Spinal cord (tissue), 10 donors: ENCODE data around the gene KIAA1755. TPM values are rescaled to one million over a fixed set of nuclear protein-coding genes. Genes with fewer than 3 reads are reported as not detected.

ENCODE experiments used
- DNase-seq, 6 donors: peaks; one replicate each; pipeline versions ENCODE4 v3.0.0 to v3.0.0-alpha.2; 2013 to 2015; ENCODE audit warnings: low spot score in 6 of 6, low read depth in 4 of 6
- H3K27ac ChIP-seq: one replicate; pipeline ENCODE4 v1.5.1; 2013; ENCODE audit warnings: low read depth, low read length, control low read depth
- H3K27me3 ChIP-seq: one replicate; pipeline ENCODE4 v1.6.1; 2013; ENCODE audit warnings: low read length; ENCODE audit not compliant: control insufficient read depth, insufficient read depth
- H3K36me3 ChIP-seq: one replicate; pipeline ENCODE4 v1.6.1; 2013; ENCODE audit warnings: low read length; ENCODE audit not compliant: control insufficient read depth, insufficient read depth
- H3K4me1 ChIP-seq: one replicate; pipeline ENCODE4 v1.6.1; 2013; ENCODE audit warnings: low read length; ENCODE audit not compliant: control insufficient read depth, insufficient read depth
- H3K4me3 ChIP-seq: one replicate; pipeline ENCODE4 v1.5.1; 2013; ENCODE audit warnings: low read depth, low read length, control low read depth
- H3K9me3 ChIP-seq: one replicate; pipeline ENCODE4 v1.6.1; 2013; ENCODE audit warnings: low read length; ENCODE audit not compliant: control insufficient read depth, insufficient read depth
- WGBS: methylation state at CpG from one replicate; pipeline ENCODE4 v1.1.5; 2013; ENCODE audit warnings: missing lambda C conversion rate; ENCODE audit not compliant: insufficient coverage; 5-methylcytosine and 5-hydroxymethylcytosine counted together
- polyA plus RNA-seq, 2 donors: library from polyadenylated mRNA; unstranded; fragments of 120-200 nt; gene quantifications; one replicate each; pipeline ENCODE4 v1.2.1, GENCODE V29; 2013; ENCODE audit not compliant: insufficient read length in 2 of 2
- total RNA-seq, 2 donors: library from RNA; depleted of rRNA in 1 of 2; stranded (reverse); fragments of 120-200 nt in 1 of 2; fragments of >200 nt in 1 of 2; gene quantifications; one replicate each; pipeline versions ENCODE4 v1.2.3 to v1.2.4, GENCODE V29; 2013 to 2014
- donor health status: healthy.

The KIAA1755 gene
- total and polyA plus RNA-seq, 4 donors, result 20.8 to 51.5 (median 33.6) TPM

DNA sequence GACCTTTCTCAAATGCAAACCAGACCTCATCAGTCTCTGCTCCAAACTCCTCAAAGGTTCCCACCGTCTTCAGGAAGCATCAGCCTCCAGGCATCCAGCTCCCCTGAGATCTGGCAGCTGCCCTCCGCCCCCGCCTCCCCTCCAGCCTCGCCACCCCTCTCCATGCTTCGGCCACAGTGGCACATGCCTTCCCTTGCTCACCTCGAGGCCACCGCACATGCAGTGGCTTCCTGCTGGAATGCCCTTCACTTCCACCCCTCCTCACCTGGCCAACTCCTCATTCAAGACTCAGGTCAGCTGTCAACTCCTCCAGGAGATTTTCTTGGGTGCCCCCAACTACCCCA, 13.4 kb downstream of the KIAA1755 start:
- H3K9me3 ChIP-seq, result peaks cover 4% of the 10 kb centered on the region
- peak overlapping the region; percentile 11 for H3K27ac ChIP-seq
- no peaks in the 10 kb centered on the region for H3K36me3 ChIP-seq
- no peak overlapping the region for H3K4me3 ChIP-seq
- WGBS, result 72% methylated on average over 7 of the region's 7 CpGs
- no peak for DNase-seq
- H3K4me1 ChIP-seq, result peaks cover 10% of the 10 kb centered on the region
- no peaks in the 10 kb centered on the region for H3K27me3 ChIP-seq

DNA sequence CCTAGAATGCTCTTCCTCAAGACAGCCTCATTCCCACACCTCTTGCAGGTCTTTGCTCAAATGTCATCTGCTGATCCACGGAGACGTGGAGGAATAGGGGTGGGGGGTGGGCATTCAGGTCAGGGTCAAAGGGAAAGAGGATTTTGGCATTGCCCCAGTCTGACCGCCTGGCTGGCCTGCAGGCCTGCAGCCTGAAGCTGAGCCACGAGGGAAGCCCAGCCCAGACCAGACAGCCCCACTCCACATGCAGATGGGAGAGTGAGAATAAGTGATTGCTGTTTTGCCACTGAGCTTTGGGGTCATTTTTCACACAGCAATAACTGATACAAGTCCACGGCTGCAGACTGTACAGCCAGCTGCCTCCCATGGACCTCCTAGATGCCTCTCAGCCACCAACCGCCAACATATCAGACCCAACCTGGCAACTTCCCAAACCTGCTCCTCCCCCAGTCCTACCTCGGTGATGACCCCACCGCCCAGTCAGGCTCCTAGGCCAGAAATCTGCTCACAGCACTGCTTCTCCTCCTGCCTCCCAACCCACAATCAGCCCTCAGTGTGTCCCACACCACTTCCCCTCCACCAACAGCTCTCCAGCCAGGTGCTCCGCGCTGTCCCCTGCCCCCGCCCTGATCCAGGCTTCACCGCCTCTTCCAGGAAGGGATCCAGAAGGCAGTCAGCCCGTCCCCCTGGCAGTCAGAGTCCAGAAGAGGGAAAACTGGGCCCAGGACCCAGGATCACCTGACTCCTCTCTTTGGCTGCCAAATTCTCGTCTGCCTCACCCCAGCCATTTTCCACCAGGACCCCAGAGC, 14.0 kb downstream of the KIAA1755 start:
- H3K27me3 ChIP-seq, result no peaks in the 10 kb centered on the region
- H3K4me1 ChIP-seq, result peaks cover 9% of the 10 kb centered on the region
- H3K36me3 ChIP-seq, result no peaks in the 10 kb centered on the region
- WGBS, result 76% methylated on average over 11 of the region's 14 CpGs
- H3K27ac ChIP-seq, result peak overlapping the region; percentile 11
- peaks cover 4% of the 10 kb centered on the region for H3K9me3 ChIP-seq
- DNase-seq, result peak in 1 of 6 donors; percentile 66
- H3K4me3 ChIP-seq, result no peak overlapping the region

DNA sequence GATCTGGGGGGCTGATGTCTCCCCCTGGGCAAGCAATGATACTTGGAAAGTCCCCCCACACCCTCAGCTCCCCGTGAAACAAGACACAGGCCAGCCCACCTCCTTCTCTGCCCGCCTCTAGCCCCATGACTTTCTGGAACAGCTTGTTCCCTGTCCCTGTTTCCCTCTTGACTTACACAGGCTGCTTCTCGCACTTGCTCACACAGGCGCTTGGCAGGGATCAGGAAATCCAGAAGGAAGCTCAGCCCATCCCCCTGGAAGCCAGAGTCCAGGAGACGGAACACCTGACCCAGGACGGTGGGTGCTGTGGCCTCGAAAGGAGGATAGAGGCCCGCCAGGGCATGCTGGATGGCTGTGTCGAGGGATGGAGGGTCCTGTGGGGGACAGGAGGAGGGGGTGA, 14.8 kb downstream of the KIAA1755 start:
- Histone ChIP-seq H3K4me1 (peaks cover 9% of the 10 kb centered on the region), H3K36me3 (peaks cover 4% of the 10 kb centered on the region), H3K4me3 (no peak overlapping the region), H3K27me3 (no peaks in the 10 kb centered on the region), H3K9me3 (peaks cover 4% of the 10 kb centered on the region), H3K27ac (no peak overlapping the region)
- DNase-seq, result no peak
- 89% methylated on average over 8 of the region's 9 CpGs for WGBS

DNA sequence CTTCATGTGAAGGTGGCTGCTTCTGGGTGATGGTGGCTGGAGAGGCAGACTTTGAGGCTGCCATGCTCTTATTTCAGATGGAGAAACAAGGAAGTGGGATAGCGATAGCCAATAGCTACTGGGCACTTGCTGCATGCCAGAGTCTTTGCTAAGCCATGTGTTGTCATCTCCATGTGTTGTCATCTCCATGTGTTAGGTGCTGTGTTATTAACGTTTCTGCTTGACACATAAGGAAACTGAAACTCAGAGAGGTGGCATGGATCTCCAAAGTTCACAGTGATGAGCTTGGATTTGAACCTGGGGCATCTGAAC, 16.9 kb downstream of the KIAA1755 start:
- no peak overlapping the region for H3K27ac ChIP-seq
- H3K27me3 ChIP-seq, result no peaks in the 10 kb centered on the region
- no peak overlapping the region for H3K4me3 ChIP-seq
- peaks cover 9% of the 10 kb centered on the region for H3K36me3 ChIP-seq
- peaks cover 9% of the 10 kb centered on the region for H3K4me1 ChIP-seq
- 94% methylated on average over 1 of the region's 2 CpGs for WGBS
- no peak for DNase-seq
- peaks cover 4% of the 10 kb centered on the region for H3K9me3 ChIP-seq

DNA sequence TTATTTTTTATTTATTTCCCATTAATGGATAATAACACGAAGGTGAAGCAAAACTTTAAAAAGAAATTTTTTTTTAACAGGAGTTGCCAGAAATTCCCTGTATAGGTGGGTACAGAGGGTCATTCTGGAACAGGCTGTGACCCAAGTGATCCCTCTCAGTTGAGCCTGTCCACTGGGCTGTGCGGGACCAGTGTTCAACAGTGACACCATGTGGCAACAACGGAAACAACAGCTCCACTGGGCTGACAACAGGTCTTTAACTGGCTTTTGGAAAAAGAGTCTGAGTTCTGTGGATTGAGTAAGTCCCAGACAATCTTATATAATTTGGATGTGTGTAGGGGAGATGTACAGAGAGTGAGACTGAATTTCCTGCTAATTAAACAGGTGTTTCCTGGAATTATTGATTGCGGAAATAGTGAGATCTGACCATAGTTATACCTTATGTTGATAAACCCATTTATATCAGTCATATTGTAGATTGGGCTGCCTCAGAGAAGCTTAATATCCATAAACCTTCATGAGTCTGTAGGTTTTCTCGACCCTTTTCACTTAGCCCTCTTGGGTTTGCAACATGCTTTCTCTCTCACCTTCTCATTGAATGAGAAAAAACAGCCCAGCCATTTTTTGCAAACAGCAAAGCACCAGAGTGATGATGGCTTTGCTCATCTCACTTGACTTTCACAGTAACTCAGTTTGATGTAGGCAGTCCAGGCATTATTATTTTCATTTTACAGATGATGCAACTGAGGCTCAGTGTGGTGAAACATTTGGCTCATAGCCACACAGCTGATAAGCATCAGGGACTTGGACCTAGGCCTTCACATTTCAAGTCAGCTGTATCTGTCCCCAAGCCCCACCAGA, 17.5 kb downstream of the KIAA1755 start:
- H3K4me3 ChIP-seq, result no peak overlapping the region
- DNase-seq, result no peak
- H3K36me3 ChIP-seq, result peaks cover 9% of the 10 kb centered on the region
- H3K27me3 ChIP-seq, result no peaks in the 10 kb centered on the region
- H3K9me3 ChIP-seq, result peaks cover 4% of the 10 kb centered on the region
- peaks cover 9% of the 10 kb centered on the region for H3K4me1 ChIP-seq
- WGBS, result 37% methylated on average over 3 of the region's 5 CpGs
- no peak overlapping the region for H3K27ac ChIP-seq

DNA sequence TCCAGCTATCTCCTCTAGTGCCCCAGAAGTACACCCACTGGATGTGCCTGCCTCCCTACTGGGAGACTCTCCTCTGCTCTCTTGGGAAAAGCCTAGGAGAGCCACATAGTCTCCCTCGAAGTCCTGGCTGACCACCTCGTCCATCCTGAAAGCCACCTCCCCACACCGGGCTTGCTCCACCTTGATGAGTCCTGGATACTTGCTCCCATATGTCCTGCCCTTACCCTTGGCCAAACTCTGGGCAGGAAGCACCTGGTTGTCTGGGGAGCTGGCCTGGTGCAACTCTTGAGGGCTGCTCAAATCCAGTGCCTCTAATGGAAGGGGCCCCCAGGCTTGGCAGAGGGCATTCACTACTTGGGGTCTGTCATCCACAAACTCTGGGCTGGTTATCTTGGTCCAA, 19.3 kb downstream of the KIAA1755 start:
- DNase-seq, result no peak

DNA sequence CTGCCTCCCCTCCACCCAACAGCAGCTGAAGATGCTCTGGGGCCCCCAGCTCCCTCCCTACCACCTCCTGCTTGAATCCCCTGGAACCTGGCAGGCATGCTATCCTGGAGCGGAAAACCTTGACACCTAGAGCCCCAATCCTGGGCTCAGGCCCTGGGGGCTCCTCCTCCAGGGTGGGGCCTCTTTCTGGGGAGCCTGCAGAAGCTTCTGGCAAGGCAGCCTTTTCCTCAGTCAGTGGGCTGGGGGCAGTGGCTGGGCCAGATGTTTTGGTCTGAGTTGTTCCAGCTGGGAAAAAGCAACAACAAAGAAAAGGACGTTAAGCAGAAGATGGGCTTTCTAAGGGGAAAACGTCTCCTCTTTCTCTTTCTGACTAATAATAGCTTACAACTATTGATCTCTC, 21.1 kb downstream of the KIAA1755 start:
- DNase-seq, result no peak
- no peaks in the 10 kb centered on the region for H3K27me3 ChIP-seq
- no CpG with 5 or more reads among the region's 3 CpGs for WGBS
- peaks cover 4% of the 10 kb centered on the region for H3K9me3 ChIP-seq
- H3K36me3 ChIP-seq, result peaks cover 11% of the 10 kb centered on the region
- H3K27ac ChIP-seq, result no peak overlapping the region
- no peaks in the 10 kb centered on the region for H3K4me1 ChIP-seq
- no peak overlapping the region for H3K4me3 ChIP-seq

More for the DNA sequence above, 19.3 kb downstream of the KIAA1755 start:
- 95% methylated on average over 3 of the region's 3 CpGs for WGBS
- peaks cover 4% of the 10 kb centered on the region for H3K9me3 ChIP-seq
- no peak overlapping the region for H3K27ac ChIP-seq
- no peak overlapping the region for H3K4me3 ChIP-seq
- no peaks in the 10 kb centered on the region for H3K27me3 ChIP-seq
- peaks cover 4% of the 10 kb centered on the region for H3K4me1 ChIP-seq
- peaks cover 11% of the 10 kb centered on the region for H3K36me3 ChIP-seq

DNA sequence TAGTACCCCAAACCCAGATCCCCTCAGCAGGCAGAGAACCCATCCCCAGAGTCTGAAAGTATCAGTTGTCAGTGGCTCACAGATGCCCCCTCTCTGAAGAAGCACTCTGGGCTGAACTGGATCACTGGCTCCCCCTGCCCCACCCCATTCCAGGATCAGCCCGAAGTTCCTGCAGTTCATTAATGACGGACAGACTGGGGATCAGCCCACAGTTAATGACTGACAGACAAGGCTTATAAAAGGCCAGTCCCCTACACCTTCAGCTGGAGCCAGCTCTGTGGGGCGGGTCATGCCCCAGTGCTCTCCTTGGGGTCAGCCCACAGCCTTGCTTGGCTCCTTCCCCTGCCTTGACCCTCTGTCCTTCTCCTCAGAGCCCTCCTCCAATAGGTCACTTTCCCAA, 21.7 kb downstream of the KIAA1755 start:
- no peaks in the 10 kb centered on the region for H3K27me3 ChIP-seq
- H3K4me3 ChIP-seq, result no peak overlapping the region
- H3K27ac ChIP-seq, result no peak overlapping the region
- peaks cover 4% of the 10 kb centered on the region for H3K9me3 ChIP-seq
- WGBS, result 50% methylated on average over 3 of the region's 3 CpGs
- DNase-seq, result no peak
- H3K36me3 ChIP-seq, result peaks cover 11% of the 10 kb centered on the region
- no peaks in the 10 kb centered on the region for H3K4me1 ChIP-seq

DNA sequence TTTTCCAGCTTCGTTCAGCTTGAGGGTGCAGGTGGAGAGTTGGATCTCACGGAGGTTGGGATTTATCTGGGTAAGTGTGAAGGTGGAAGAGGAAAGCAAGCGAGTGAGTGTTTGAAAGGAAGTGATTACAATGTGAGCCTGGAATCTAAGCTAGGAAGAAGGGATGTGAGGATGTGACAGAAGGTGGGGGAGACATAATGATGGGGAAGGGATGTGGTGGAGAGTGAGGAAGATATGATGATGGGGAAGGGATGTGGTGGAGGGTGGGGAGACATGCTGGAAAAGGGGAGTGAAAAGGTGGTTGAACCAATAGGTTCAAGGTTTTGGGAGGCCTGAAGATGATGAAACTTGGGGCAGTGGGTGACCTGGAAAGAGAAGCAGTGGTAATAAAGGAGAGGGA, 23.2 kb downstream of the KIAA1755 start:
- no peaks in the 10 kb centered on the region for H3K4me1 ChIP-seq
- H3K27me3 ChIP-seq, result no peaks in the 10 kb centered on the region
- WGBS, result 87% methylated on average over 3 of the region's 3 CpGs
- H3K9me3 ChIP-seq, result peaks cover under 1% of the 10 kb centered on the region
- DNase-seq, result no peak
- no peak overlapping the region for H3K27ac ChIP-seq
- peaks cover 11% of the 10 kb centered on the region for H3K36me3 ChIP-seq
- no peak overlapping the region for H3K4me3 ChIP-seq
